Thymus (tissue), 11 donors: ENCODE data around the gene MLANA. TPM values are rescaled to one million over a fixed set of nuclear protein-coding genes. Genes with fewer than 3 reads are reported as not detected.

Experiments
- DNase-seq, 9 donors: peaks; one replicate each; pipeline ENCODE4 v3.0.0-alpha.2; 2013; ENCODE audit warnings: low spot score in 9 of 9, low read depth in 6 of 9, missing footprints in 1 of 9
- H3K27ac ChIP-seq, 2 donors: one replicate each; pipeline ENCODE4 v1.5.1; 2013; ENCODE audit warnings: control low read depth in 1 of 2, low read depth in 1 of 2, low read length in 1 of 2, mild to moderate bottlenecking in 1 of 2, moderate library complexity in 1 of 2
- H3K27me3 ChIP-seq, 2 donors: one replicate each; pipeline ENCODE4 v1.5.1; 2013; ENCODE audit warnings: low read length in 1 of 2; ENCODE audit not compliant: control insufficient read depth in 2 of 2, insufficient read depth in 1 of 2
- H3K36me3 ChIP-seq, 2 donors: one replicate each; pipeline ENCODE4 v1.5.1; 2013; ENCODE audit warnings: low read length in 1 of 2, mild to moderate bottlenecking in 1 of 2, moderate library complexity in 1 of 2; ENCODE audit not compliant: control insufficient read depth in 2 of 2, insufficient read depth in 2 of 2
- H3K4me1 ChIP-seq, 2 donors: one replicate each; pipeline ENCODE4 v1.5.1; 2013; ENCODE audit warnings: low read length in 2 of 2; ENCODE audit not compliant: control insufficient read depth in 2 of 2, insufficient read depth in 2 of 2
- H3K4me3 ChIP-seq, 2 donors: one replicate each; pipeline ENCODE4 v1.5.1; 2013; ENCODE audit warnings: low read length in 2 of 2, control low read depth in 1 of 2, mild to moderate bottlenecking in 1 of 2
- H3K9me3 ChIP-seq, 2 donors: one replicate each; pipeline ENCODE4 v1.5.1; 2013; ENCODE audit warnings: low read length in 1 of 2, mild to moderate bottlenecking in 1 of 2; ENCODE audit not compliant: control insufficient read depth in 2 of 2, insufficient read depth in 1 of 2
- WGBS: extraction: QIAGEN DNeasy Blood & Tissue Kit; methylation state at CpG from one replicate; pipeline ENCODE4 v1.1.7; 2013; 5-methylcytosine and 5-hydroxymethylcytosine counted together
- polyA plus RNA-seq: library from polyadenylated mRNA; stranded (reverse); fragments of 200-250 nt; gene quantifications from one replicate; pipeline ENCODE4 v1.2.3, GENCODE V29; 2013
- total RNA-seq: library from RNA; stranded (reverse); fragments of 120-200 nt; gene quantifications from one replicate; pipeline ENCODE4 v1.2.4, GENCODE V29; 2013
- donor health status: healthy.

The MLANA gene
- total and polyA plus RNA-seq, 2 donors: 0.09 TPM; not detected in 1

DNA sequence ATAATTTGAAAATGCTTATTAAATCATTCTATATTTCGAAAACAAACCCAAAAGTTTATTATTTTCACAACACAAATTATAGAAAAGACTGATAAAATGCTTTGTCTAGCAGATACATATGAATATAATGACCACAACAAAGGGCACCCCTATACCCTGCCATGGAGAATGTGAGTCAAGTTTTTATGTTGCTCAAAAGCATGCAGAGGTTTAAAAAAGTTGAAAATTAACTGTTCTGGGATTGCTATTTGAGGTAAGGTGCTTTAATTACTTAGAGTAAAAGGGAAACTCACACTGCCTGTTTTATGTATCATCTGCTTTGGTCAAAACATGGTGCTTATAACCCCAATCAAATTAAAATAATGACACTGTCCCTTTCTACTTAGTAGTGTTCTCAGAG lies 41.0 kb downstream of the MLANA start:
- Histone ChIP-seq H3K4me3 (no peak overlapping the region), H3K36me3 (peaks cover 0 to 5% of the 10 kb centered on the region in 2 donors), H3K9me3 (no peaks in the 10 kb centered on the region), H3K4me1 (no peaks in the 10 kb centered on the region), H3K27ac (no peak overlapping the region), H3K27me3 (no peaks in the 10 kb centered on the region)
- 98% methylated on average over 1 of the region's 1 CpG for WGBS
- DNase-seq: no peak

DNA sequence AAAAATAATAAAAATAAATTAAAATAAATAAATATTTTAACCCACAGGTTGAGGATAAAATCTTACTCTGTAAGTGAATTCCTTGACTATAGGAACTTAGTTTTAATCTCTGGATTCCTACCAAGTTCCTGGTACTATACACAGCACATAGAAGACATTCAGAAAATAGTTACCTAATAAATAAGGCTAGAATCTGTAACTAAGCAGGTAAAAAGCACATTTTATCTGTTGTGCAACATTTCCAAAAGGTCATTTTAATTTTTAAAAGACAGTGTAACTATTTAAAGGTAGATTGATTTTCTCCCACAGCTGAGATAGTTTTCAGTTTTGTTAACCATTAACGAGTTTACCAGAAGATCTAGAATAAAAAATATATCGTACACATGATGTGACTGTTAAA lies 47.8 kb downstream of the MLANA start:
- Histone ChIP-seq H3K36me3 (peaks cover 0 to 4% of the 10 kb centered on the region in 2 donors), H3K4me3 (no peak overlapping the region), H3K9me3 (no peaks in the 10 kb centered on the region), H3K27ac (no peak overlapping the region), H3K4me1 (no peaks in the 10 kb centered on the region), H3K27me3 (no peaks in the 10 kb centered on the region)
- 99% methylated on average over 2 of the region's 2 CpGs for WGBS
- no peak for DNase-seq

DNA sequence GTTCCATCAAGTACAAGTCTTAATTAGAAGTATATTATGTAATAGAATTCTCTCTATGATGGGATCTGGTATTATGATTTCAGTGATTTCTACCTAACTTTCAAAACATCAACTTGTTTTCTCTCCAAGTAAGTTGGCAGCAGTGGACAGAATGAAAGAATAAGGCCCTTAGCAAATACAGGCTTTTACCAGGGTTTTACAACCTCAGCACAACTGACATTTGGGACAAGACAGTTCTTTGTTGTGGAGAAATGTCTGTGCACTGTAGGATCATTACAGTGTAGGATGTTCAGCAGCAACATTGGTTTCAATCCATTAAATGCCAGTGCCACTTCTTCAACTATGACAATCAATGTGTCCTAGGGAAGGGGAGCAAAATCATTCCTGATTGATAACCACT lies 48.8 kb downstream of the MLANA start:
- Histone ChIP-seq H3K27me3 (no peaks in the 10 kb centered on the region), H3K4me1 (no peaks in the 10 kb centered on the region), H3K9me3 (no peaks in the 10 kb centered on the region), H3K27ac (no peak overlapping the region), H3K36me3 (no peaks in the 10 kb centered on the region), H3K4me3 (no peak overlapping the region)
- no peak for DNase-seq

DNA sequence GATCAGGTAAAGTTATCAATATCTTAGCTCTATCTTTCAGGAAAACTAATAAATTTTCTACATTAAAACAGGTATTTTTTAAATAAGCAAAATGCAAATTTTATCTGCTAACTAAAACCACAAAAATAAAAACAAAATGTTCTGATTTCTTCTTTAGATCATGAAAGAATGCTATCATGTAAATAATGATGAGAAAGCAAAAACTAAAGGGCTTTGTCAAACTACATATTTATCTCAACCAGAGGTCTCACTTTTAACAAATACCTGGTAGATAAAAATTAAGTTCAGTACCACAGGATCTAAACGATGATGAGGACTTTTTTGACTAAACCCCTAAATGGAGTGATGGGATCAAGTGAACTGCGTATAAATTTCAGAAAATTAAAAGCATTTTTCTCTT lies 50.5 kb downstream of the MLANA start:
- WGBS: over 99% methylated on average over 2 of the region's 2 CpGs
- no peaks in the 10 kb centered on the region for H3K9me3 ChIP-seq
- DNase-seq: no peak
- no peaks in the 10 kb centered on the region for H3K4me1 ChIP-seq
- H3K36me3 ChIP-seq: no peaks in the 10 kb centered on the region
- no peaks in the 10 kb centered on the region for H3K27me3 ChIP-seq
- H3K4me3 ChIP-seq: no peak overlapping the region
- no peak overlapping the region for H3K27ac ChIP-seq

DNA sequence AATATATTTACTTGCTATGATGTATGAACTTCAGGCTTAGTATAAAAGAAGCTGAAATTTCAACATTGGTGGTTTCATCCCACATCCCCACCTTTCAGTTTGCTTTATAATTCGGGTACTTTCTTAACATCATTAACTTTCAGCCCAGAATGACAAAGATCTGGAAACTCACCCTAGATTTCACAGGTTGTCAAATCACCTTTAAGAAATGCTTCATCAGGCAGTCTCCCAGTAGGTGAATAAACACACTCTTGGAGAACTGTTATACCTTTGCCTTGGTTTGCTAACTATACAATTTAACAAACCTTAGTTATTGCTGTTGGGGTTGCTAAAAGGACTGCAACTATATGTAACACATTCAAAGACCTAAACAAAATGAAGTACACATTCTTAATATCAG lies 54.4 kb downstream of the MLANA start:
- no peak for DNase-seq
- Histone ChIP-seq H3K4me1 (no peaks in the 10 kb centered on the region), H3K4me3 (no peak overlapping the region), H3K36me3 (no peaks in the 10 kb centered on the region), H3K27ac (no peak overlapping the region), H3K27me3 (no peaks in the 10 kb centered on the region), H3K9me3 (no peaks in the 10 kb centered on the region)
- 97% methylated on average over 1 of the region's 1 CpG for WGBS

DNA sequence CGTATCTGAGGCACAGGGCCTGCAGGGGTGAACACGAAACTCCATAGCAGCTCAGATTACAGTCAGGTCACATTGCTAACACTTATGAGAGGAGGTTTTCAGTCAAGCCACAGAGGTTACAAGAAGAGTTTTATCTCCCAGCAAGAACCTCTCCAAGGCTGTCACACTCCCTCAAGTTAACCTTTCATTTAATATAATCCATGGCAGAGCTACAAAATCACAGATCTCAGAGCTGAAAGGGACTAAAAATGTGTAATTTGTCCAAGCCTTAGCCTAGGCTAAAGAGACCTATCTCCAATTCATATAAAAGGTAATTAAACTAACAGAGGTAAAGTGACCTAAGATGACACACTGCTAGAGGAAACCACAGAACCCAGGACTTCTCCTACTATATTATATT lies 57.2 kb downstream of the MLANA start:
- no peak for DNase-seq
- Histone ChIP-seq H3K36me3 (no peaks in the 10 kb centered on the region), H3K27me3 (no peaks in the 10 kb centered on the region), H3K27ac (no peak overlapping the region), H3K4me3 (no peak overlapping the region), H3K4me1 (no peaks in the 10 kb centered on the region), H3K9me3 (no peaks in the 10 kb centered on the region)
- 92% methylated on average over 2 of the region's 2 CpGs for WGBS

DNA sequence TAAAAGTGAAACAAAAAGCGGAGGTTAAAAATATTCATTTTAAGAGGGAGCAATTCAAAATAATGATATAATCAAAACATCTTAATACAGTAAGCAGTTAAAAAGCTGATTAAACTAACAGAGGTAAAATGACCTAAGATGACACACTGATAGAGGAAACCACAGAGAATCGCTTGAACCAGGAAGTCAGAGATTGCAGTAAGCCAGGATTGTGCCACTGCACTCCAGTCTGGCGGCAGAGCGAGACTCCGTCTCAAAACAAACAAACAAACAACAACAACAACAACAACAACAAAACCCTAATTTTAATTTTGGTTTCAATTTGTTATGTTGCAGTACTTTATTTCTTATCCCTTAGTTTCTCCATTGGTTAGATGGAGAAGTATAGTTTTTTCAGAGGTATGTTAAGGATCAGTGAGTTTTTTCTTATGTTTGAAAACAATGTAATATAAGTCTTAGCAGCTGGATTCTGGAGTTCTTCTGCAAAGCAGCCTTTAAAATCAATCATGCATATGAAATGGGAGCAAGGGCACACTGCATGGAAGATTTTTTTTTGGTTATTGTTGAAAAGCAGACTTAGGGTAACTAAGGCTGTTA lies 58.5 kb downstream of the MLANA start:
- peak in 6 of 9 donors; percentile 2 to 35 (median 8) for DNase-seq
- no peaks in the 10 kb centered on the region for H3K27me3 ChIP-seq
- H3K27ac ChIP-seq: no peak overlapping the region
- no peaks in the 10 kb centered on the region for H3K4me1 ChIP-seq
- WGBS: 12% methylated on average over 5 of the region's 5 CpGs
- no peaks in the 10 kb centered on the region for H3K9me3 ChIP-seq
- no peaks in the 10 kb centered on the region for H3K36me3 ChIP-seq
- no peak overlapping the region for H3K4me3 ChIP-seq

DNA sequence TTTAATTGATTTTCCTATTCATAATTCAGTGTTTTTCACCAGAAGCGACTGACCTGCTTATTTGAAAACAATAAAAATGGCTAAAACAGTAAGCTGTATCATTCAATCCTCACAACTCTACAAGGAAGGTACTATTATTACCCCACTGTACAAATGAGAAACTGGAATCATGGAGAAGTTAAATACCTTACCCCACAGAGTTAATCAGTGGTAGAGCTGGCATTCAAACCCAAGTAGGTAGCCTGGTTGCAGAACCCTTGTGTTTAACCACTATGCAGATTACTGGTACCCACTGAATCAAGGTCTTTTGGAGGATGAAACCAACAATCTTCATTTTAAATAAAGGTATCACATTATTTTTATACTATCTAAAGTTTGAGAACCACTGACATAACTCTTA lies 59.6 kb downstream of the MLANA start:
- no peak for DNase-seq
- no peak overlapping the region for H3K27ac ChIP-seq
- H3K27me3 ChIP-seq: no peaks in the 10 kb centered on the region
- H3K9me3 ChIP-seq: no peaks in the 10 kb centered on the region
- no peak overlapping the region for H3K4me3 ChIP-seq
- peaks cover 0 to 2% of the 10 kb centered on the region in 2 donors for H3K36me3 ChIP-seq
- H3K4me1 ChIP-seq: no peaks in the 10 kb centered on the region
- WGBS: 99% methylated on average over 1 of the region's 1 CpG

DNA sequence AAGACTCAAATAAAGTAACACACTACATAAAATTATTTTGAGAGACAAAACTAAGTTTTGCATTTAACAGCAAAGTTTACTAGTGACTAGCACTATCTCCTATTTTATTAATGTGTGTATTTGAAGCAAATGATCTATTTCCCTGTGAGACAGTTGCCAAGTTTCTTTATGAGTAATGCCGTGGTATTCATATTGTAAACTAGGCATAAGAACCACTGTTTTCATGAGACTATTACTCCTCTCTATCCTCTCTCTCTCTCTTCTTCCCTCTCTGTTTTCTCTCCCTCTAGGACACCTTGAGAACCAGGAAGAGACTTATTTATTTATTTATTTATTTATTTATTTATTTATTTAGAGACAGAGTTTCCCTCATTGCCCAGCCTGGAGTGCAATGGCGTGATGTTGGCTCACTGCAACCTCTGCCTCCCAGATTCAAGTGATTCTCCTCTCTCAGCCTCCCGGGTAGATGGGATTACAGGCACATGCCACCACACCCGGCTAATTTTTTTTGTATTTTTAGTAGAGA lies 61.1 kb downstream of the MLANA start:
- no peaks in the 10 kb centered on the region for H3K9me3 ChIP-seq
- H3K27me3 ChIP-seq: no peaks in the 10 kb centered on the region
- 99% methylated on average over 4 of the region's 4 CpGs for WGBS
- H3K27ac ChIP-seq: no peak overlapping the region
- DNase-seq: no peak
- no peaks in the 10 kb centered on the region for H3K4me1 ChIP-seq
- H3K36me3 ChIP-seq: peaks cover 0 to 2% of the 10 kb centered on the region in 2 donors
- H3K4me3 ChIP-seq: no peak overlapping the region
